Measurements from ENCODE around the gene SNIP1.
"Not testable (repeated sequence)": the region's sequence is repeated elsewhere in the genome, so short reads cannot be mapped to it uniquely, and the experiment has no call there.

- TF ChIP-seq POLR2A, POLR2AphosphoS5, EP300 (IDR thresholded peaks at IDR 0.05): not testable (repeated sequence)
- TF ChIP-seq, protein P1, sequence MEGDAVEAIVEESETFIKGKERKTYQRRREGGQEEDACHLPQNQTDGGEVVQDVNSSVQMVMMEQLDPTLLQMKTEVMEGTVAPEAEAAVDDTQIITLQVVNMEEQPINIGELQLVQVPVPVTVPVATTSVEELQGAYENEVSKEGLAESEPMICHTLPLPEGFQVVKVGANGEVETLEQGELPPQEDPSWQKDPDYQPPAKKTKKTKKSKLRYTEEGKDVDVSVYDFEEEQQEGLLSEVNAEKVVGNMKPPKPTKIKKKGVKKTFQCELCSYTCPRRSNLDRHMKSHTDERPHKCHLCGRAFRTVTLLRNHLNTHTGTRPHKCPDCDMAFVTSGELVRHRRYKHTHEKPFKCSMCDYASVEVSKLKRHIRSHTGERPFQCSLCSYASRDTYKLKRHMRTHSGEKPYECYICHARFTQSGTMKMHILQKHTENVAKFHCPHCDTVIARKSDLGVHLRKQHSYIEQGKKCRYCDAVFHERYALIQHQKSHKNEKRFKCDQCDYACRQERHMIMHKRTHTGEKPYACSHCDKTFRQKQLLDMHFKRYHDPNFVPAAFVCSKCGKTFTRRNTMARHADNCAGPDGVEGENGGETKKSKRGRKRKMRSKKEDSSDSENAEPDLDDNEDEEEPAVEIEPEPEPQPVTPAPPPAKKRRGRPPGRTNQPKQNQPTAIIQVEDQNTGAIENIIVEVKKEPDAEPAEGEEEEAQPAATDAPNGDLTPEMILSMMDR (IDR thresholded peaks at IDR 0.05) = not testable (repeated sequence)
These were observed 24.2 kb downstream of the SNIP1 start for GRCh38 chr1:37529888-37530287.
